HG02852 (cell line): ENCODE data around the gene SLC1A4.
A peak's percentile ranks its signal among the peaks of the same experiment; 100 is the strongest.

Source experiments
- ATAC-seq: cut with Tn5 transposase; IDR thresholded peaks from one replicate; pipeline ENCODE4 v1.9.1; 2021; ENCODE audit warnings: mild to moderate bottlenecking, moderate library complexity; ENCODE audit not compliant: unreplicated experiment

Gene SLC1A4

GRCh38 chr2:65070856-65071255, 81.7 kb downstream of the SLC1A4 start:
- ATAC-seq: no peak

- no peak for ATAC-seq
Observed at GRCh38 chr2:65071499-65072180, 82.4 kb downstream of the SLC1A4 start.

- peak; percentile 48 for ATAC-seq
Observed at GRCh38 chr2:65072181-65072970, 83.2 kb downstream of the SLC1A4 start.
